Measurements from ENCODE around the gene HPSE2.

- TF ChIP-seq REST (IDR thresholded peaks at IDR 0.05; ENCODE audit: unreplicated experiment) (no peak), CTCF (conservative IDR thresholded peaks at IDR 0.05; ENCODE audit: low read depth in 2 of 2) (no peak)
Measured at GRCh38 chr10:98646998-98647917, 588.4 kb downstream of the HPSE2 start.

Data from GM23338 (cell line).